ENCODE data around the gene OTX1. TPM values are rescaled to one million over a fixed set of nuclear protein-coding genes. Genes with fewer than 3 reads are reported as not detected.

OTX1 gene
- total and polyA plus RNA-seq, 2 donors (not counting 3 experiments of a cell fraction or from before 2014, with no cell fraction given) = not detected

GRCh38 chr2:63057249-63058143 is 6.9 kb downstream of the OTX1 start:
- Histone ChIP-seq H3K79me2 (ENCODE audit: control insufficient read depth, insufficient read depth, low read length) (no peaks in the 10 kb centered on the region), H3K4me3 (replicated peaks in 1 of 3; ENCODE audit: insufficient read depth in 1 of 3, low read depth in 1 of 3, low read length in 3 of 3) (no peak overlapping the region), H3K36me3 (ENCODE audit: control insufficient read depth in 2 of 2, extremely low read depth in 1 of 2, insufficient read depth in 2 of 2, low read length in 2 of 2) (no peaks in the 10 kb centered on the region), H4K20me1 (replicated peaks; ENCODE audit: control insufficient read depth, extremely low read depth, insufficient read depth, low read length) (no peaks in the 10 kb centered on the region), H3K9me3 (replicated peaks; ENCODE audit: control insufficient read depth, insufficient read depth, low read length) (no peaks in the 10 kb centered on the region), H3K9me1 (replicated peaks; ENCODE audit: control insufficient read depth, extremely low read depth, insufficient read depth, low read length) (no peaks in the 10 kb centered on the region), H2AFZ (ENCODE audit: low read depth, low read length) (no peak overlapping the region), H3K4me2 (ENCODE audit: insufficient read depth, low read length) (no peak overlapping the region), H3K27ac (ENCODE audit: insufficient read depth, low read depth, low read length) (no peak overlapping the region), H3K9ac (replicated peaks; ENCODE audit: extremely low read depth, insufficient read depth, low read length) (no peak overlapping the region), H3K27me3 (ENCODE audit: control insufficient read depth in 2 of 2, insufficient read depth in 2 of 2, low read length in 2 of 2) (peaks cover 70 to 98% of the 10 kb centered on the region in 2 experiments), H3K4me1 (ENCODE audit: control insufficient read depth, extremely low read depth, insufficient read depth, low read length) (peaks cover 32% of the 10 kb centered on the region)
- no peak for FAIRE-seq
- DNase-seq (ENCODE audit: low read depth, low spot score) = peak; percentile 21
- ChIA-PET CTCF (interaction anchor here (1.4 kb wide), 1 partner anchor 601 kb away, joined by 3 read pairs; no protein-coding TSS in a partner anchor), POLR2A (no interaction called here)
- dilution Hi-C loops (cut with MboI; ENCODE audit: extremely low pct_ligation_motif_present, low sequenced_read_pairs) = no loop called here
- no TSS peak for BruUV-seq (replicated peaks)
- TF ChIP-seq POLR2AphosphoS5 (IDR thresholded peaks at IDR 0.05; ENCODE audit: insufficient read depth, low read depth, low read length) (no peak), POLR2A (IDR thresholded peaks at IDR 0.05; ENCODE audit: low read depth, low read length) (no peak), GATA2 (IDR thresholded peaks at IDR 0.05; ENCODE audit: insufficient read depth, insufficient read length, low read depth, low read length) (no peak), EZH2 (IDR thresholded peaks at IDR 0.05; ENCODE audit: borderline replicate concordance, low read depth, low read length, severe bottlenecking) (peak; percentile 44)
- intact Hi-C loops (cut with micrococcal nuclease) = loop anchor here (1.0 to 10.0 kb wide), 3 partner anchors 7 to 583 kb away; partner anchors contain the start of genes EHBP1 and OTX1

- TF ChIP-seq POLR2A (IDR thresholded peaks at IDR 0.05; ENCODE audit: low read depth, low read length) = no peak
- TF ChIP-seq MYC (IDR thresholded peaks at IDR 0.05; ENCODE audit: low read depth, low read length) = no peak
- no peak for TF ChIP-seq EZH2 (IDR thresholded peaks at IDR 0.05; ENCODE audit: borderline replicate concordance, low read depth, low read length, severe bottlenecking)
- no peak for TF ChIP-seq GATA2 (IDR thresholded peaks at IDR 0.05; ENCODE audit: insufficient read depth, insufficient read length, low read depth, low read length)
- TF ChIP-seq JUN (IDR thresholded peaks at IDR 0.05; ENCODE audit: borderline replicate concordance, insufficient read depth, insufficient read length, low read depth) = no peak
- TF ChIP-seq POLR2AphosphoS5 (IDR thresholded peaks at IDR 0.05; ENCODE audit: insufficient read depth, low read depth, low read length) = no peak
- TF ChIP-seq MAX (IDR thresholded peaks at IDR 0.05; ENCODE audit: insufficient read depth, insufficient read length) = no peak
- TF ChIP-seq FOS (IDR thresholded peaks at IDR 0.05; ENCODE audit: borderline replicate concordance, insufficient read depth, low read length) = no peak
- Histone ChIP-seq H3K4me2 (ENCODE audit: insufficient read depth, low read length) (peak overlapping the region; percentile 19), H3K4me3 (replicated peaks in 1 of 3; ENCODE audit: insufficient read depth in 1 of 3, low read depth in 1 of 3, low read length in 3 of 3) (no peak overlapping the region), H3K9ac (replicated peaks; ENCODE audit: extremely low read depth, insufficient read depth, low read length) (no peak overlapping the region), H3K9me1 (replicated peaks; ENCODE audit: control insufficient read depth, extremely low read depth, insufficient read depth, low read length) (no peaks in the 10 kb centered on the region), H2AFZ (ENCODE audit: low read depth, low read length) (no peak overlapping the region), H3K79me2 (ENCODE audit: control insufficient read depth, insufficient read depth, low read length) (no peaks in the 10 kb centered on the region), H4K20me1 (replicated peaks; ENCODE audit: control insufficient read depth, extremely low read depth, insufficient read depth, low read length) (no peaks in the 10 kb centered on the region), H3K4me1 (ENCODE audit: control insufficient read depth, extremely low read depth, insufficient read depth, low read length) (peaks cover 32% of the 10 kb centered on the region), H3K27me3 (ENCODE audit: control insufficient read depth in 2 of 2, insufficient read depth in 2 of 2, low read length in 2 of 2) (peaks cover 73 to 98% of the 10 kb centered on the region in 2 experiments), H3K27ac (ENCODE audit: insufficient read depth, low read depth, low read length) (no peak overlapping the region), H3K36me3 (ENCODE audit: control insufficient read depth in 2 of 2, extremely low read depth in 1 of 2, insufficient read depth in 2 of 2, low read length in 2 of 2) (no peaks in the 10 kb centered on the region), H3K9me3 (replicated peaks; ENCODE audit: control insufficient read depth, insufficient read depth, low read length) (no peaks in the 10 kb centered on the region)
- intact Hi-C loops (cut with micrococcal nuclease) (loop anchor here (1.0 to 10.0 kb wide), 3 partner anchors 8 to 584 kb away; partner anchors contain the start of genes EHBP1 and OTX1), dilution Hi-C loops (cut with MboI; ENCODE audit: extremely low pct_ligation_motif_present, low sequenced_read_pairs) (no loop called here)
- no TSS peak for BruUV-seq (replicated peaks)
- ChIA-PET CTCF (interaction anchor here (1.1 to 1.4 kb wide), 2 partner anchors 36 to 602 kb away, joined by 3 read pairs; no protein-coding TSS in a partner anchor), POLR2A (no interaction called here)
- FAIRE-seq (no peak), DNase-seq (ENCODE audit: low read depth, low spot score) (peak; percentile 64)
Measured at GRCh38 chr2:63058144-63058920, 7.7 kb downstream of the OTX1 start.

Measured in endothelial cell of umbilical vein (primary cell).